Hematopoietic multipotent progenitor cell (in vitro differentiated cells): ENCODE measurements around the gene OR10D3. TPM values are rescaled to one million over a fixed set of nuclear protein-coding genes. Genes with fewer than 3 reads are reported as not detected.

Experiments
- DNase-seq, 3 donors: peaks; one replicate each; pipeline ENCODE4 v3.0.0-alpha.2; 2011 to 2015; ENCODE audit warnings: low read depth in 2 of 3, low spot score in 2 of 3
- total RNA-seq: library from RNA; depleted of rRNA; stranded (reverse); fragments of >200 nt; gene quantifications from one replicate; pipeline ENCODE4 v1.2.3, GENCODE V29; 2012

Gene OR10D3
- total RNA-seq, 1 donor, result not detected

- DNase-seq, result no peak
These were observed 11.4 kb downstream of the OR10D3 start for GRCh38 chr11:124194293-124195188.

GRCh38 chr11:124195189-124195734, 12.1 kb downstream of the OR10D3 start:
- DNase-seq, result peak; percentile 1 to 74 (median 52)

- no peak for DNase-seq
These were observed 14.9 kb downstream of the OR10D3 start for GRCh38 chr11:124197999-124198398.

GRCh38 chr11:124198897-124199296, 15.8 kb downstream of the OR10D3 start:
- no peak for DNase-seq

- no peak for DNase-seq
These were observed 16.6 kb downstream of the OR10D3 start for GRCh38 chr11:124199702-124200101.

- DNase-seq, result no peak
These were observed 17.5 kb downstream of the OR10D3 start for GRCh38 chr11:124200671-124201070.

- DNase-seq, result no peak
These were observed 19.8 kb downstream of the OR10D3 start for GRCh38 chr11:124202951-124203350.

- no peak for DNase-seq
These were observed 20.9 kb downstream of the OR10D3 start for GRCh38 chr11:124204008-124204407.

GRCh38 chr11:124207102-124207792, 24.1 kb downstream of the OR10D3 start:
- DNase-seq, result peak in 2 of 3 donors; percentile 50 to 69

GRCh38 chr11:124209824-124210357, 26.7 kb downstream of the OR10D3 start:
- DNase-seq, result no peak

GRCh38 chr11:124210421-124210820, 27.3 kb downstream of the OR10D3 start:
- DNase-seq, result no peak

- DNase-seq, result no peak
These were observed 28.2 kb downstream of the OR10D3 start for GRCh38 chr11:124211321-124211720.

- DNase-seq, result no peak
These were observed 30.9 kb downstream of the OR10D3 start for GRCh38 chr11:124214027-124214426.

- no peak for DNase-seq
These were observed 36.0 kb downstream of the OR10D3 start for GRCh38 chr11:124219126-124219525.

GRCh38 chr11:124222407-124222806, 39.3 kb downstream of the OR10D3 start:
- DNase-seq, result no peak

- DNase-seq, result peak in 2 of 3 donors; percentile 61 to 87
These were observed 41.7 kb downstream of the OR10D3 start for GRCh38 chr11:124224618-124225423.

GRCh38 chr11:124225471-124225870, 42.3 kb downstream of the OR10D3 start:
- no peak for DNase-seq

GRCh38 chr11:124233376-124233775, 50.2 kb downstream of the OR10D3 start:
- no peak for DNase-seq
